GM23248 (cell line): ENCODE measurements around the gene QKI.

Experiments used
- EZH2 ChIP-seq: fragments of 200-600 bp; sonication (generic); IDR thresholded peaks from 2 replicates; pipeline ENCODE4 v1.6.1; 2018; ENCODE audit warnings: antibody characterized with exemption, mild to moderate bottlenecking; ENCODE audit not compliant: insufficient read depth, poor library complexity, severe bottlenecking
- EZH2phosphoT487 ChIP-seq: fragments of 200-600 bp; sonication (generic); IDR thresholded peaks from 2 replicates; pipeline ENCODE4 v1.6.1; 2018; ENCODE audit warnings: antibody characterized with exemption, moderate library complexity, mild to moderate bottlenecking, low read depth; ENCODE audit not compliant: insufficient read depth

- no peak for TF ChIP-seq EZH2phosphoT487
- TF ChIP-seq EZH2 = no peak
These were observed 211.8 kb downstream of the QKI start for GRCh38 chr6:163626073-163626867.
